ENCODE measurements around the gene ATG10. TPM values are rescaled to one million over a fixed set of nuclear protein-coding genes. Genes with fewer than 3 reads are reported as not detected.
"Not testable (repeated sequence)": the region's sequence is repeated elsewhere in the genome, so short reads cannot be mapped to it uniquely, and the experiment has no call there.

ATG10 gene
- total RNA-seq, 1 experiment from 2014 or later, result 13.1 TPM

GRCh38 chr5:82218374-82219156 is 246.7 kb downstream of the ATG10 start:
- peak; percentile 10 for DNase-seq (ENCODE audit: low read depth)

- no peak for DNase-seq (ENCODE audit: low read depth)
These were observed 249.2 kb downstream of the ATG10 start for GRCh38 chr5:82221020-82221419.

DNA sequence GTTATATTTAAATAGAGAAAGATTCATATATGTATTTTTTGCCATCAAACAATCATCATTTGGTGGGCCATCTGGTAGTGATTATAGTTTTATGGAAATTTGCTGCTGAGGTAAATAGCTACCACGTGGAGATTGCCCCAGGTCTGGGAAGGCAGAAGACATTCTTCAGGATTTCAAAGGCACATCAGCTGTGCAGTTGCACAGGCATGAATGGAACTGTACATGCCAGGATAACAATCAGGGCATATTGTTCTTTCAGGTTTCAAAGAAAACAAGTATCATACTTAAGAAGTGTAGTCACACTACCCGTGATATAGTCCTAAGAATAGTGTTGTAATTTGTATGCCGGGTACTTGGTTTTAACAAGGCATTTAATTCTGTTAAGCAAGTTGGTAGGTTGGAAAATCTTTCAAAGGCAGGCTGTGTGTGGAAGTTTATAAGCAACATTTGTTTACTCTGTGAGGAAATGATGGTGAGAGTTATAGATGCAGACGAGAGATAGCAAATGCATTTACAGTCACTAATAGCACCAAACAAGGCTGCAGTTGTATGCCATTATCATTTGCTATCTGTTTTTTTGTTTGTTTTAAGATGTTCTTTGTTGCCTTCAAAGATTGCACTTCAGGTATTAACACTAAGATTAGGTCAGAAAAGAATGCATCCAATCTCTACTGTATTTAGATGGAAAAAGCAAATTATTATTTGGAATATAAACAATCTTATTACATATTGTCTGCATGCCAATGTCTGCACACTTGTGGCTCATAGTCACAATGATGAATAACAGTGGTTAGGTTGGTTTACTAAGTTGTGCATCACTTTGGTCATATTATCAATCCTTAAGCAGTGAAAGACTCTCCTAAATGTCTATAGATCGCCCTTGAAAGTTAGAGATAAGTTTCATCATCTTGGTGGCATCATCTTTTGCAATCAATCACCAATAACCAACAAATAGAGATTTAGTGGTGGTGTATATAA is 251.1 kb downstream of the ATG10 start:
- DNase-seq (ENCODE audit: low read depth), result peak; percentile 8

GRCh38 chr5:82225525-82226172 is 253.8 kb downstream of the ATG10 start:
- DNase-seq (ENCODE audit: low read depth), result peak; percentile 59

DNA sequence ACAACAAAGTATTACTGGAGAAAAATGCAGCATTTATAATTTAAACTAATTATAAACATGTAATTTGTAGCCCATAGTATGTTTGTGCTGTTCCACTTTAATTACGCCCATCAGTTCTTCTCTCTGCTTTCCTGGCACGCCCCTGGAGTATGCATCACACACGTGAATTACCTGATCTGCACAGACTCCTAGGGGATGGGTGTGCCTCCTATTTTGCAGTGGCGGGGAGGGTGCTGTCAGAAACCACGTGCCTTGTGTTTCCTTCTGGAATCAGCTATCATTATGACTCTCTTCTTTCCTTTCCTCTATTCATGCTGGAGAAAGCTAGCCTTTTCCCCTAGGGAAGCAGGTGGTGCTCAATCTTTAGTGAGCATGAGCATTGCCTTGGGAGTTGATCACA is 263.1 kb downstream of the ATG10 start:
- DNase-seq (ENCODE audit: low read depth), result no peak

DNA sequence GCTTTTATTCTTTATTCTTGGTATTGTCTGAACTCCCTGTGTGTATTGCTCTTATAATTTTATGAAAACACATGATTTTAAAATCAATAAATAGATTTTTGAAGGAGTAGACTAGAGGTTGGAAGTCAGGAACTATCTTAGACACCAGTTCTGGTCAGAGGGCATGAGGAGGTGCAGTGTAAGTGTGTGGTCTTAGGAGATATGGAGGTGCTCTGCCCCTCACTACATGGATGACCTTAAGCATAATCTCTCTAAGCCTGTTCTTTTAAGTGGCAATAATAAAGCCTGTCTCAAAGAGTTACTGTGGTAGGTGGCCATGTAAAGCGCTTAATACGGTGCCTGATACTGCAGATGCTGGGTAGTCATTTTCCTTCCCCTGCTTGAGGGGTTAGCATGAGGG is 272.3 kb downstream of the ATG10 start:
- no peak for DNase-seq (ENCODE audit: low read depth)

- DNase-seq (ENCODE audit: low read depth), result no peak
These were observed 273.2 kb downstream of the ATG10 start for GRCh38 chr5:82244854-82245635.

- no peak for DNase-seq (ENCODE audit: low read depth)
These were observed 275.2 kb downstream of the ATG10 start for GRCh38 chr5:82246960-82247574.

- no peak for DNase-seq (ENCODE audit: low read depth)
These were observed 280.9 kb downstream of the ATG10 start for GRCh38 chr5:82252744-82253143.

GRCh38 chr5:82255844-82256243 is 284.0 kb downstream of the ATG10 start:
- DNase-seq (ENCODE audit: low read depth), result no peak

- DNase-seq (ENCODE audit: low read depth), result no peak
These were observed 285.4 kb downstream of the ATG10 start for GRCh38 chr5:82257247-82257646.

DNA sequence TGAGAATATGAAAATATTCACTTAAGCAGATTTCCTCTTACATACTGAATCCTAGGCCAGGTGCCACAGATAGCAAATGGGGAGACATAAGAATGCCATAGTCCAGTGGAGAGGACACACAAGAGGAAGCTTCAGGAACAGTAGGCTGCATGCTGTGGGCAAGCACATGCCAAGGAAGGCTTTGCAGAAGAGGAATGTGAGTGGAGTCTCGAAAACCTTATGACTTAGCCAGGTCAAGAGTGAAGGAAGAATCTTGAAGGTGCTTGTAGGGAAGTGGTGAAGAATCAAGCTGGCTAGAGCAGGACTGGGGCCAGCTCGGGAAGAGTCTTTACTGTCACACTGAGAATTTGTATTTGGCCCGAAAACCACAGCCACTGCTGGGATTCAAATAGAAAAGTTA is 285.9 kb downstream of the ATG10 start:
- DNase-seq (ENCODE audit: low read depth), result no peak

- DNase-seq (ENCODE audit: low read depth), result peak; percentile 31
These were observed 287.5 kb downstream of the ATG10 start for GRCh38 chr5:82259172-82259800.

DNA sequence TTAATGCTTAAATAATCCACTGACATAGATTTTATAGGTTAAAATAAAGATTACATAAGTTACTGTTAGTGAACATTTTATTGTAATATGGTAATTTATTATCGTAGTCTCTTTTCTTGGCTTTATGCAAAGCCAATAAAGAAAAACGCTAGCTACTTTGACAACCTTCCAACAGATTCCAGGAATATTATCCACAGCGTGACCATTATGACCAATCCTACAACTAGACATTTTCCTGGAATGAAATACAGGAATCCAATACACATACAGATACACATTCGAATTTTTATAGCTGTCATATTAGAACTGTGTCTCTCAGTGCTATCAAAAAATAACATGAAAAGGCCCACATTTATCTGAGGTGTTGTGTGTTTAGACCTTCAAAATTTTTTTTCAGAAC is 293.2 kb downstream of the ATG10 start:
- DNase-seq (ENCODE audit: low read depth), result no peak

DNA sequence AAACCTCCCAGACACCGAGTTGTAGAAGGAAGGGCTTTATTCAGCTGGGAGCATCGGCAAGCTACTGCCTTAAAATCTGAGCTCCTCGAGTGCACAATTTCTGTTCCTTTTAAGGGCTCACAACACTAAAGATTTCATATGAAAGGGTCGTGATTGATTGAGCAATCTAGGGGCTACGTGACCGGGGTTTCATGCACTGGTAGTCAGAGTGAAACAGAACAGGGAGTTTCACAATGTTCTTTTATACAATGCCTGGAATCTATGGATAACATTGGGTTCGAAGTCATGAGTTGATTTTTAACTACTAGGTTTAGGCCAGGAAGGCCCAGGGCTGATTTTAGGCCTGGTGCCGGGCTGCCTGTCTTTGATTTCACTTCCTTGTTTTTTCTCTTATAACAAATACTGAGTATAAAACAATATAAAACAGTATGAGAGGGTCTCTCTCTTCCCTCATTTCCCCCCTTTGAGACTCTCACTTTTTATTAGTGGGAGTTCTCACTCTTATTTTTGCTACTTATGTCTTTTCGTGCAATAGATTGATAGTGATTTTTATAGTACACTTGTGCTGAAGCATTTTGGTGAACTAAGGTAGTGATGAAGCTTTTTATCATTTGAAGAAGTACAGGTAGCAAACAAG is 295.6 kb downstream of the ATG10 start:
- not testable (repeated sequence) for DNase-seq (ENCODE audit: low read depth)

GRCh38 chr5:82269363-82269762 is 297.5 kb downstream of the ATG10 start:
- DNase-seq (ENCODE audit: low read depth), result not testable (repeated sequence)

- DNase-seq (ENCODE audit: low read depth), result not testable (repeated sequence)
These were observed 300.9 kb downstream of the ATG10 start for GRCh38 chr5:82272571-82273356.

GRCh38 chr5:82273426-82273825 is 301.6 kb downstream of the ATG10 start:
- not testable (repeated sequence) for DNase-seq (ENCODE audit: low read depth)

Data from LHCN-M2 (cell line).